ENCODE results near the gene USE1. TPM values are rescaled to one million over a fixed set of nuclear protein-coding genes. Genes with fewer than 3 reads are reported as not detected.

USE1 gene
- total RNA-seq, 2 donors from 2014 or later = 11.5 to 13.7 TPM

GRCh38 chr19:17263712-17264640 lies 48.8 kb downstream of the USE1 start:
- DNase-seq (ENCODE audit: low spot score) = no peak
- Histone ChIP-seq H3K4me1 (ENCODE audit: control insufficient read depth in 1 of 2, low read depth in 2 of 2) (peaks cover 6 to 8% of the 10 kb centered on the region in 2 donors), H3K4me3 (no peak overlapping the region), H3K36me3 (peaks cover 3% of the 10 kb centered on the region), H3K27ac (no peak overlapping the region), H3K27me3 (replicated peaks; ENCODE audit: insufficient read depth) (no peaks in the 10 kb centered on the region), H3K9me3 (no peaks in the 10 kb centered on the region)
- ATAC-seq (ENCODE audit: insufficient number of reproducible peaks, low FRiP score, low read depth) = no peak
- no peak for TF ChIP-seq CTCF (IDR thresholded peaks at IDR 0.05)

- peaks cover 6 to 8% of the 10 kb centered on the region in 2 donors for H3K4me1 ChIP-seq (ENCODE audit: control insufficient read depth in 1 of 2, low read depth in 2 of 2)
- DNase-seq (ENCODE audit: low spot score) = no peak
- no peaks in the 10 kb centered on the region for H3K9me3 ChIP-seq
- no peak for TF ChIP-seq CTCF (IDR thresholded peaks at IDR 0.05)
- H3K27ac ChIP-seq = no peak within 1 kb of the TSS
- no peak for ATAC-seq (ENCODE audit: insufficient number of reproducible peaks, low FRiP score, low read depth)
- no peak within 1 kb of the TSS for H3K4me3 ChIP-seq
- no peaks in the 10 kb centered on the region for H3K27me3 ChIP-seq (replicated peaks; ENCODE audit: insufficient read depth)
- peaks cover 8% of the 10 kb centered on the region for H3K36me3 ChIP-seq
Observed at GRCh38 chr19:17264641-17264979, 49.5 kb downstream of the USE1 start, which contains the start of gene USHBP1. Gene USHBP1, minus strand, starts transcription at chr19:17264745. Its CDS starts 446 bp downstream, at chr19:17264299.

- peaks cover 19% of the 10 kb centered on the region for H3K36me3 ChIP-seq
- no peaks in the 10 kb centered on the region for H3K27me3 ChIP-seq (replicated peaks; ENCODE audit: insufficient read depth)
- H3K4me3 ChIP-seq = no peak overlapping the region
- no peaks in the 10 kb centered on the region for H3K9me3 ChIP-seq
- DNase-seq (ENCODE audit: low spot score) = no peak
- no peak for TF ChIP-seq CTCF (IDR thresholded peaks at IDR 0.05)
- ATAC-seq (ENCODE audit: insufficient number of reproducible peaks, low FRiP score, low read depth) = no peak
- H3K27ac ChIP-seq = no peak overlapping the region
- peaks cover 6 to 8% of the 10 kb centered on the region in 2 donors for H3K4me1 ChIP-seq (ENCODE audit: control insufficient read depth in 1 of 2, low read depth in 2 of 2)
Observed at GRCh38 chr19:17266026-17266425, 50.9 kb downstream of the USE1 start.

GRCh38 chr19:17266589-17266974 lies 51.4 kb downstream of the USE1 start:
- DNase-seq (ENCODE audit: low spot score) (no peak), ATAC-seq (ENCODE audit: insufficient number of reproducible peaks, low FRiP score, low read depth) (no peak)
- Histone ChIP-seq H3K27me3 (replicated peaks; ENCODE audit: insufficient read depth) (no peaks in the 10 kb centered on the region), H3K27ac (peak overlapping the region in 1 of 2 donors; percentile 33), H3K9me3 (no peaks in the 10 kb centered on the region), H3K36me3 (peaks cover 22% of the 10 kb centered on the region), H3K4me1 (ENCODE audit: control insufficient read depth in 1 of 2, low read depth in 2 of 2) (peaks cover 6 to 8% of the 10 kb centered on the region in 2 donors), H3K4me3 (peak overlapping the region; percentile 46)
- TF ChIP-seq CTCF (IDR thresholded peaks at IDR 0.05) = no peak

- Histone ChIP-seq H3K36me3 (peaks cover 26% of the 10 kb centered on the region), H3K27ac (peak within 1 kb of the TSS; percentile 51 to 65), H3K9me3 (no peaks in the 10 kb centered on the region), H3K4me1 (ENCODE audit: control insufficient read depth in 1 of 2, low read depth in 2 of 2) (peaks cover 6 to 8% of the 10 kb centered on the region in 2 donors), H3K4me3 (peak within 1 kb of the TSS; percentile 78), H3K27me3 (replicated peaks; ENCODE audit: insufficient read depth) (no peaks in the 10 kb centered on the region)
- DNase-seq (ENCODE audit: low spot score) (peak; percentile 97), ATAC-seq (ENCODE audit: insufficient number of reproducible peaks, low FRiP score, low read depth) (peak; percentile 98)
- no peak for TF ChIP-seq CTCF (IDR thresholded peaks at IDR 0.05)
Observed at GRCh38 chr19:17266975-17267788, 52.0 kb downstream of the USE1 start, which contains the start of gene BABAM1. Gene BABAM1, plus strand, starts transcription at chr19:17267443. Its CDS starts 1,364 bp downstream, at chr19:17268807.
